Endodermal cell (in vitro differentiated cells): Measurements from ENCODE around the gene IL20RA. TPM values are rescaled to one million over a fixed set of nuclear protein-coding genes. Genes with fewer than 3 reads are reported as not detected.

Experiments
- DNase-seq: peaks from one replicate; pipeline ENCODE4 v3.0.0-alpha.2; 2017
- H3K27ac ChIP-seq: 2 replicates; pipeline ENCODE4 v1.5.1; 2013; ENCODE audit warnings: mild to moderate bottlenecking, low read depth, low read length, moderate library complexity
- H3K27me3 ChIP-seq: 2 replicates; pipeline ENCODE4 v1.6.1; 2013; ENCODE audit warnings: mild to moderate bottlenecking, low read length, moderate library complexity; ENCODE audit not compliant: insufficient read depth, control insufficient read depth, poor library complexity, severe bottlenecking
- H3K36me3 ChIP-seq: 2 replicates; pipeline ENCODE4 v1.7.0; 2013; ENCODE audit warnings: mild to moderate bottlenecking, low read length, moderate library complexity; ENCODE audit not compliant: control insufficient read depth, insufficient read depth
- H3K4me1 ChIP-seq: one replicate; pipeline ENCODE4 v1.7.0; 2013; ENCODE audit warnings: low read length; ENCODE audit not compliant: control insufficient read depth, insufficient read depth
- H3K4me3 ChIP-seq: 2 replicates; pipeline ENCODE4 v1.5.1; 2013; ENCODE audit warnings: mild to moderate bottlenecking, low read length, moderate library complexity
- H3K9ac ChIP-seq: 2 replicates; pipeline ENCODE4 v1.6.1; 2013; ENCODE audit warnings: mild to moderate bottlenecking, low read length, moderate library complexity; ENCODE audit not compliant: poor library complexity, severe bottlenecking; ENCODE audit errors: extremely low read depth
- H3K9me3 ChIP-seq: 2 replicates; pipeline ENCODE4 v1.6.1; 2013; ENCODE audit warnings: mild to moderate bottlenecking, low read length, moderate library complexity; ENCODE audit not compliant: control insufficient read depth
- H3K27ac Mint-ChIP-seq: 2 replicates; pipeline ENCODE4 v1.8.0; 2020; ENCODE audit warnings: mixed read lengths
- H3K27me3 Mint-ChIP-seq: 2 replicates; pipeline ENCODE4 v1.8.0; 2021; ENCODE audit warnings: mild to moderate bottlenecking, mixed read lengths; ENCODE audit not compliant: insufficient read depth
- H3K36me3 Mint-ChIP-seq: 2 replicates; pipeline ENCODE4 v1.8.0; 2020; ENCODE audit warnings: low read depth, mixed read lengths
- H3K4me1 Mint-ChIP-seq: 2 replicates; pipeline ENCODE4 v1.8.0; 2020; ENCODE audit warnings: mixed read lengths
- H3K4me3 Mint-ChIP-seq: 2 replicates; pipeline ENCODE4 v1.8.0; 2020; ENCODE audit warnings: mild to moderate bottlenecking, moderate library complexity, mixed read lengths
- H3K9me3 Mint-ChIP-seq: 2 replicates; pipeline ENCODE4 v1.8.0; 2020; ENCODE audit warnings: mild to moderate bottlenecking, mixed read lengths
- CTCF ChIP-seq: fragments of 200-600 bp; sonication (generic); conservative IDR thresholded peaks from 2 replicates; pipeline ENCODE4 v1.5.0; 2021; ENCODE audit warnings: antibody characterized with exemption, mild to moderate bottlenecking
- WGBS, 2 experiments: methylation state at CpG; one replicate each; pipeline versions ENCODE4 v1.1.5 to v1.1.7; 2013; ENCODE audit warnings: missing lambda C conversion rate in 2 of 2, mixed read lengths in 1 of 2; ENCODE audit not compliant: insufficient coverage in 1 of 2, insufficient read length in 1 of 2; 5-methylcytosine and 5-hydroxymethylcytosine counted together
- total RNA-seq, 2 donors: library from RNA; stranded (reverse); fragmentation: NEBNext Ultra II Directional in 1 of 2; extraction: Animal tissue kit (Norgen Biotek cat#: 25700) in 1 of 2; gene quantifications; 2 replicates in 1 of 2; 3 replicates in 1 of 2; pipeline ENCODE4 v1.2.1, GENCODE V29; 2021

Gene IL20RA
- total RNA-seq, 2 donors from 2014 or later = 0.13 to 0.57 TPM

- H3K27me3 ChIP-seq = peaks cover 36% of the 10 kb centered on the region
- TF ChIP-seq CTCF = peak; percentile 56
- H3K4me3 ChIP-seq = no peak overlapping the region
- no peak overlapping the region for H3K9ac ChIP-seq
- H3K4me1 Mint-ChIP-seq = peaks cover 8% of the 10 kb centered on the region
- no peak overlapping the region for H3K27ac Mint-ChIP-seq
- no peaks in the 10 kb centered on the region for H3K36me3 Mint-ChIP-seq
- no peak overlapping the region for H3K4me3 Mint-ChIP-seq
- peaks cover 13% of the 10 kb centered on the region for H3K9me3 Mint-ChIP-seq
- no peak for DNase-seq
- no peak overlapping the region for H3K27ac ChIP-seq
- H3K9me3 ChIP-seq = no peaks in the 10 kb centered on the region
- H3K27me3 Mint-ChIP-seq = peaks cover 30% of the 10 kb centered on the region
- no peaks in the 10 kb centered on the region for H3K36me3 ChIP-seq
- no peaks in the 10 kb centered on the region for H3K4me1 ChIP-seq
Measured at GRCh38 chr6:137040393-137040792, 4.4 kb downstream of the IL20RA start.

GRCh38 chr6:137039010-137039409, 5.8 kb downstream of the IL20RA start:
- Mint-ChIP-seq H3K27ac (no peak overlapping the region), H3K4me3 (no peak overlapping the region), H3K4me1 (peaks cover 8% of the 10 kb centered on the region), H3K9me3 (peaks cover 13% of the 10 kb centered on the region), H3K36me3 (no peaks in the 10 kb centered on the region), H3K27me3 (peaks cover 21% of the 10 kb centered on the region)
- H3K27ac ChIP-seq = no peak overlapping the region
- H3K4me1 ChIP-seq = no peaks in the 10 kb centered on the region
- no peaks in the 10 kb centered on the region for H3K9me3 ChIP-seq
- WGBS, 2 experiments = 90 to 100% methylated on average over 1 to 4 of the region's 4 CpGs
- no peak overlapping the region for H3K9ac ChIP-seq
- no peak overlapping the region for H3K4me3 ChIP-seq
- no peaks in the 10 kb centered on the region for H3K36me3 ChIP-seq
- peaks cover 22% of the 10 kb centered on the region for H3K27me3 ChIP-seq
- TF ChIP-seq CTCF = no peak
- no peak for DNase-seq

- Histone ChIP-seq H3K27ac (no peak overlapping the region), H3K4me3 (no peak overlapping the region), H3K4me1 (no peaks in the 10 kb centered on the region), H3K9me3 (no peaks in the 10 kb centered on the region), H3K36me3 (no peaks in the 10 kb centered on the region), H3K9ac (no peak overlapping the region), H3K27me3 (no peaks in the 10 kb centered on the region)
- WGBS, 2 experiments = 93 to 100% methylated on average over 3 to 5 of the region's 6 CpGs
- no peak for DNase-seq
- Mint-ChIP-seq H3K9me3 (peaks cover 13% of the 10 kb centered on the region), H3K4me3 (no peak overlapping the region), H3K27ac (no peak overlapping the region), H3K36me3 (no peaks in the 10 kb centered on the region), H3K27me3 (peaks cover 4% of the 10 kb centered on the region), H3K4me1 (no peaks in the 10 kb centered on the region)
- no peak for TF ChIP-seq CTCF
Measured at GRCh38 chr6:137036566-137037300, 8.0 kb downstream of the IL20RA start.
